ENCODE results near the gene FGF14.

DNA sequence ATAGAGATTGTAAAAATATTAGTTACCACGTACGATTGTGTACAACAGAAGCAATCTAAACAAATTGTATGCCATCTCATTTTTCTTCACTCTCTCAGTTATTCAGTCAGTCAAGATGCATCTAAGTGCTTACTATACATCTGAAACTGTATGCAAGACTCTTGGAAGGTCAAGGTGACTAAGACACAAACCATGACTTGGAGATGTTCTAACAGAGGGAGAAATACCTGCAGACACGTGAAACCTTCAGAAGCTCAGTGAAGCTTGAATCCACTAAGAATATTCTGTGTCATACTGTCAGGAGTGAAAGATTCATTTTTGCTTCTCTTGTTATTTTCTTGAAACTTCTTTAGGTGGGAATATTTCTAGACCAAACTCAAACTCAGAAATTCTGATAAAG lies 584.0 kb downstream of the FGF14 start:
- TF ChIP-seq, protein P1, sequence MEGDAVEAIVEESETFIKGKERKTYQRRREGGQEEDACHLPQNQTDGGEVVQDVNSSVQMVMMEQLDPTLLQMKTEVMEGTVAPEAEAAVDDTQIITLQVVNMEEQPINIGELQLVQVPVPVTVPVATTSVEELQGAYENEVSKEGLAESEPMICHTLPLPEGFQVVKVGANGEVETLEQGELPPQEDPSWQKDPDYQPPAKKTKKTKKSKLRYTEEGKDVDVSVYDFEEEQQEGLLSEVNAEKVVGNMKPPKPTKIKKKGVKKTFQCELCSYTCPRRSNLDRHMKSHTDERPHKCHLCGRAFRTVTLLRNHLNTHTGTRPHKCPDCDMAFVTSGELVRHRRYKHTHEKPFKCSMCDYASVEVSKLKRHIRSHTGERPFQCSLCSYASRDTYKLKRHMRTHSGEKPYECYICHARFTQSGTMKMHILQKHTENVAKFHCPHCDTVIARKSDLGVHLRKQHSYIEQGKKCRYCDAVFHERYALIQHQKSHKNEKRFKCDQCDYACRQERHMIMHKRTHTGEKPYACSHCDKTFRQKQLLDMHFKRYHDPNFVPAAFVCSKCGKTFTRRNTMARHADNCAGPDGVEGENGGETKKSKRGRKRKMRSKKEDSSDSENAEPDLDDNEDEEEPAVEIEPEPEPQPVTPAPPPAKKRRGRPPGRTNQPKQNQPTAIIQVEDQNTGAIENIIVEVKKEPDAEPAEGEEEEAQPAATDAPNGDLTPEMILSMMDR (IDR thresholded peaks at IDR 0.05) = no peak
- no peak for TF ChIP-seq EZH2 (IDR thresholded peaks at IDR 0.05)
- no peak for TF ChIP-seq EZH2phosphoT487 (IDR thresholded peaks at IDR 0.05)

Measured in neural progenitor cell (in vitro differentiated cells).